IMR-90 (cell line): ENCODE measurements around the gene APC. TPM values are rescaled to one million over a fixed set of nuclear protein-coding genes. Genes with fewer than 3 reads are reported as not detected.

Source experiments
- ATAC-seq: fragments of 200-7000 bp; cut with Tn5 transposase; 2 replicates; pipeline ENCODE4 v1.9.1; 2020; ENCODE audit warnings: low read depth, mild to moderate bottlenecking, moderate library complexity
- BruUV-seq: library from RNA; stranded (reverse); fragments of 400-500 nt; replicated peaks from 2 replicates; lab custom pipeline; 2021; lab: Mats Ljungman, UMichigan
- CTCF ChIA-PET: fragments of 300-600 bp; formaldehyde crosslinking; extraction: SDS; loops from one replicate; lab custom pipeline; 2021; ENCODE audit warnings: antibody characterized with exemption; lab: Yijun Ruan, JAX
- POLR2A ChIA-PET: fragments of 300-600 bp; sonication (Branson Sonifier 250); formaldehyde crosslinking; loops from one replicate; lab custom pipeline; 2022; ENCODE audit warnings: antibody characterized with exemption; ENCODE audit not compliant: unreplicated experiment; lab: Charles Lee
- DNase-seq: peaks from one replicate; pipeline ENCODE4 v3.0.0; 2013
- H2AFZ ChIP-seq: replicated peaks from 2 replicates; pipeline ENCODE3; 2013; ENCODE audit warnings: low read length, mild to moderate bottlenecking; ENCODE audit not compliant: poor library complexity
- H2AK5ac ChIP-seq: 2 replicates; pipeline ENCODE4 v1.6.1; 2013; ENCODE audit warnings: low read depth, low read length, inconsistent platforms
- H2AK9ac ChIP-seq: replicated peaks from 2 replicates; pipeline ENCODE3; 2013; ENCODE audit warnings: mild to moderate bottlenecking, low read depth, low read length, moderate library complexity; ENCODE audit not compliant: poor library complexity
- H2BK120ac ChIP-seq: 2 replicates; pipeline ENCODE4 v1.6.1; 2013; ENCODE audit warnings: low read depth, low read length, inconsistent platforms
- H2BK15ac ChIP-seq: 3 replicates; pipeline ENCODE4 v1.6.1; 2013; ENCODE audit warnings: low read depth, low read length, inconsistent platforms
- H2BK20ac ChIP-seq: 2 replicates; pipeline ENCODE4 v1.6.1; 2013; ENCODE audit warnings: low read depth, mild to moderate bottlenecking, inconsistent platforms, low read length, moderate library complexity
- H2BK5ac ChIP-seq: 2 replicates; pipeline ENCODE4 v1.6.1; 2013; ENCODE audit warnings: mild to moderate bottlenecking, low read depth, low read length, inconsistent platforms; ENCODE audit not compliant: poor library complexity, severe bottlenecking
- H3K14ac ChIP-seq: replicated peaks from 2 replicates; pipeline ENCODE4 v1.6.1; 2013; ENCODE audit warnings: low read depth, low read length, inconsistent platforms
- H3K18ac ChIP-seq: 2 replicates; pipeline ENCODE4 v1.6.1; 2013; ENCODE audit warnings: low read depth, low read length, control low read depth
- H3K23ac ChIP-seq: 2 replicates; pipeline ENCODE4 v1.6.1; 2013; ENCODE audit warnings: low read depth, low read length, inconsistent platforms
- H3K27ac ChIP-seq: 2 replicates; pipeline ENCODE4 v1.5.1; 2013; ENCODE audit warnings: mild to moderate bottlenecking, control low read depth, low read length; ENCODE audit not compliant: insufficient read depth
- H3K27me3 ChIP-seq: 2 replicates; pipeline ENCODE4 v1.6.1; 2013; ENCODE audit warnings: low read length; ENCODE audit not compliant: control insufficient read depth, insufficient read depth
- H3K36me3 ChIP-seq: 2 replicates; pipeline ENCODE4 v1.6.1; 2013; ENCODE audit warnings: low read length, mixed read lengths; ENCODE audit not compliant: control insufficient read depth, insufficient read depth
- H3K4ac ChIP-seq: 2 replicates; pipeline ENCODE4 v1.6.1; 2013; ENCODE audit warnings: low read depth, low read length, inconsistent platforms
- H3K4me1 ChIP-seq: 2 replicates; pipeline ENCODE4 v1.6.1; 2013; ENCODE audit warnings: low read length, mixed read lengths; ENCODE audit not compliant: control insufficient read depth, insufficient read depth
- H3K4me2 ChIP-seq: 2 replicates; pipeline ENCODE4 v1.6.1; 2013; ENCODE audit warnings: low read depth, mild to moderate bottlenecking, control low read depth, low read length, moderate library complexity
- H3K4me3 ChIP-seq: 2 replicates; pipeline ENCODE4 v1.5.1; 2013; ENCODE audit warnings: low read depth, mild to moderate bottlenecking, control low read depth, low read length, moderate library complexity; ENCODE audit not compliant: insufficient read depth
- H3K56ac ChIP-seq: 2 replicates; pipeline ENCODE4 v1.6.1; 2013; ENCODE audit warnings: low read length, inconsistent platforms; ENCODE audit not compliant: insufficient read depth; ENCODE audit errors: extremely low read depth
- H3K79me1 ChIP-seq, 2 experiments: 2 replicates each; pipeline ENCODE4 v1.6.1; 2013; ENCODE audit warnings: low read length in 2 of 2, inconsistent platforms in 1 of 2, low read depth in 1 of 2
- H3K9ac ChIP-seq: 2 replicates; pipeline ENCODE4 v1.6.1; 2013; ENCODE audit warnings: low read depth, low read length, control low read depth
- H3K9me1 ChIP-seq: 2 replicates; pipeline ENCODE4 v1.6.1; 2013; ENCODE audit warnings: low read length, inconsistent platforms; ENCODE audit not compliant: insufficient read depth
- H3K9me3 ChIP-seq: 2 replicates; pipeline ENCODE4 v1.6.1; 2013; ENCODE audit warnings: low read length; ENCODE audit not compliant: control insufficient read depth, insufficient read depth
- H4K20me1 ChIP-seq: 2 replicates; pipeline ENCODE4 v1.6.1; 2013; ENCODE audit warnings: low read length, inconsistent platforms; ENCODE audit not compliant: insufficient read depth
- H4K5ac ChIP-seq: 2 replicates; pipeline ENCODE4 v1.6.1; 2013; ENCODE audit warnings: mild to moderate bottlenecking, low read depth, low read length, control low read depth
- H4K8ac ChIP-seq, 2 experiments: 2 replicates each; pipeline ENCODE4 v1.6.1; 2013; ENCODE audit warnings: low read depth in 2 of 2, low read length in 2 of 2, control low read depth in 1 of 2, inconsistent platforms in 1 of 2
- H4K91ac ChIP-seq: 2 replicates; pipeline ENCODE4 v1.6.1; 2013; ENCODE audit warnings: low read depth, low read length, inconsistent platforms; ENCODE audit not compliant: insufficient read depth
- CEBPB ChIP-seq: IDR thresholded peaks from 2 replicates; pipeline ENCODE4 v1.6.1; 2012; ENCODE audit warnings: low read depth, low read length, improper control_type of control experiment
- CHD1 ChIP-seq: IDR thresholded peaks from 2 replicates; pipeline ENCODE4 v1.6.1; 2012; ENCODE audit warnings: low read depth, low read length, improper control_type of control experiment
- CTCF ChIP-seq: conservative IDR thresholded peaks from 2 replicates; pipeline ENCODE4 v1.5.1; 2012; ENCODE audit warnings: mild to moderate bottlenecking, low read depth, low read length, improper control_type of control experiment
- FOS ChIP-seq: fragments of 150-350 bp; IDR thresholded peaks from 2 replicates; pipeline ENCODE4 v1.6.1; 2016; ENCODE audit warnings: low read depth, low read length
- MAZ ChIP-seq: IDR thresholded peaks from 2 replicates; pipeline ENCODE4 v1.6.1; 2012; ENCODE audit warnings: low read depth, mild to moderate bottlenecking, low read length, improper control_type of control experiment, moderate library complexity, borderline replicate concordance
- NFE2L2 ChIP-seq: fragments of 150-350 bp; IDR thresholded peaks from 2 replicates; pipeline ENCODE4 v1.6.1; 2016; ENCODE audit warnings: low read depth, mild to moderate bottlenecking, low read length
- POLR2A ChIP-seq: IDR thresholded peaks from 2 replicates; pipeline ENCODE4 v1.6.1; 2012; ENCODE audit warnings: mild to moderate bottlenecking, low read depth, low read length
- RAD21 ChIP-seq: IDR thresholded peaks from 2 replicates; pipeline ENCODE4 v1.6.1; 2012; ENCODE audit warnings: low read length, improper control_type of control experiment
- RCOR1 ChIP-seq: IDR thresholded peaks from 2 replicates; pipeline ENCODE4 v1.6.1; 2012; ENCODE audit warnings: mild to moderate bottlenecking, low read length, improper control_type of control experiment; ENCODE audit not compliant: insufficient replicate concordance
- RFX5 ChIP-seq: IDR thresholded peaks from 2 replicates; pipeline ENCODE4 v1.8.0; 2012; ENCODE audit warnings: low read depth, mild to moderate bottlenecking, low read length, moderate library complexity
- SMC3 ChIP-seq: fragments of 150-350 bp; IDR thresholded peaks from 2 replicates; pipeline ENCODE4 v1.6.1; 2016; ENCODE audit warnings: low read depth, mild to moderate bottlenecking, antibody characterized with exemption, low read length, moderate library complexity
- whole genome bisulfite sequencing, 2 experiments: methylation state at CpG; one replicate each; pipeline versions ENCODE4 v1.1.5 to v1.1.7; 2013; ENCODE audit warnings: missing lambda C conversion rate in 2 of 2; ENCODE audit not compliant: insufficient read length in 1 of 2; ENCODE audit errors: extremely low coverage in 2 of 2; 5-methylcytosine and 5-hydroxymethylcytosine counted together
- dilution Hi-C: fragments of 300-500 bp; cut with HindIII; formaldehyde crosslinking; loops from one replicate; pipeline ENCODE4 v1.14.3; 2018; ENCODE audit warnings: low sequenced_read_pairs; ENCODE audit not compliant: unreplicated experiment
- in situ Hi-C: fragments of 300-500 bp; cut with MboI; formaldehyde crosslinking; loops from 3 replicates; pipeline ENCODE4 v1.14.3; 2019; ENCODE audit warnings: low sequenced_read_pairs, inconsistent platforms, mixed read lengths
- intact Hi-C: fragments of 100-400 bp; cut with micrococcal nuclease; formaldehyde crosslinking; loops from 2 replicates; pipeline ENCODE4 v1.10.0; 2022
- polyA plus RNA-seq, 3 experiments: library from polyadenylated mRNA; depleted of rRNA; stranded (reverse); fragments of >200 nt; gene quantifications; 2 replicates each; pipeline ENCODE4 v1.2.3, GENCODE V29; 2012; ENCODE audit warnings: low replicate concordance in 1 of 3
- total RNA-seq: library from RNA; depleted of rRNA; stranded (reverse); fragments of >200 nt; gene quantifications from 2 replicates; pipeline ENCODE4 v1.2.3, GENCODE V29; 2012
- TF ChIP-seq, protein P1 (sequence below): fragments of 150-350 bp; IDR thresholded peaks from 2 replicates; pipeline ENCODE4 v1.6.1; 2017; ENCODE audit warnings: mild to moderate bottlenecking, antibody characterized with exemption, low read length, low read depth

The APC gene
- total and polyA plus RNA-seq, 2 of the 4 experiments (the other 2 are of a cell fraction) = 7.3 to 58.4 TPM

- intact Hi-C loops (loop anchor here (10.0 kb wide), 1 partner anchor 150 kb away; no protein-coding TSS in a partner anchor), dilution Hi-C loops (no loop called here), in situ Hi-C loops (no loop called here)
- no peak overlapping the region for H2BK120ac ChIP-seq
- no peak overlapping the region for H3K9ac ChIP-seq
- no peaks in the 10 kb centered on the region for H4K20me1 ChIP-seq
- no peak overlapping the region for H3K14ac ChIP-seq
- no peak overlapping the region for H3K56ac ChIP-seq
- no peak overlapping the region for H3K18ac ChIP-seq
- no peak overlapping the region for H3K4me3 ChIP-seq
- H3K27ac ChIP-seq = no peak overlapping the region
- peaks cover 4% of the 10 kb centered on the region for H3K27me3 ChIP-seq
- H3K9me3 ChIP-seq = peaks cover 2% of the 10 kb centered on the region; the same call in 1 of the 2 replicates
- H3K4me2 ChIP-seq = no peak overlapping the region
- DNase-seq (no peak), ATAC-seq (no peak)
- no peaks in the 10 kb centered on the region for H3K79me1 ChIP-seq
- CTCF ChIA-PET = interaction anchor here (0.6 to 0.7 kb wide), 2 partner anchors 31 to 221 kb away, joined by 3 read pairs; no protein-coding TSS in a partner anchor
- H2AK9ac ChIP-seq = no peak overlapping the region
- H3K4me1 ChIP-seq = no peaks in the 10 kb centered on the region
- no peak overlapping the region for H4K8ac ChIP-seq
- H2BK15ac ChIP-seq = no peak overlapping the region
- H2BK20ac ChIP-seq = no peak overlapping the region
- H4K5ac ChIP-seq = no peak overlapping the region
- H3K23ac ChIP-seq = no peak overlapping the region
- no CpG with 5 or more reads among the region's 1 CpG for WGBS, 2 experiments
- no peak overlapping the region for H3K4ac ChIP-seq
- H3K36me3 ChIP-seq = no peaks in the 10 kb centered on the region
- POLR2A ChIA-PET = no interaction called here
- TF ChIP-seq RFX5 = no peak
- TF ChIP-seq CHD1 = no peak
- TF ChIP-seq RAD21 = no peak
- TF ChIP-seq CEBPB = no peak
- TF ChIP-seq CTCF = no peak
- no peak for TF ChIP-seq FOS
- TF ChIP-seq RCOR1 = no peak
- TF ChIP-seq NFE2L2 = no peak
- no peak for TF ChIP-seq POLR2A
- no peak for TF ChIP-seq SMC3
- TF ChIP-seq MAZ = no peak
- TF ChIP-seq, protein P1, sequence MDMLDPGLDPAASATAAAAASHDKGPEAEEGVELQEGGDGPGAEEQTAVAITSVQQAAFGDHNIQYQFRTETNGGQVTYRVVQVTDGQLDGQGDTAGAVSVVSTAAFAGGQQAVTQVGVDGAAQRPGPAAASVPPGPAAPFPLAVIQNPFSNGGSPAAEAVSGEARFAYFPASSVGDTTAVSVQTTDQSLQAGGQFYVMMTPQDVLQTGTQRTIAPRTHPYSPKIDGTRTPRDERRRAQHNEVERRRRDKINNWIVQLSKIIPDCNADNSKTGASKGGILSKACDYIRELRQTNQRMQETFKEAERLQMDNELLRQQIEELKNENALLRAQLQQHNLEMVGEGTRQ = no peak
- H4K91ac ChIP-seq = no peak overlapping the region
- no peak overlapping the region for H2AFZ ChIP-seq
- no peaks in the 10 kb centered on the region for H3K9me1 ChIP-seq
- BruUV-seq = no TSS peak
- H2AK5ac ChIP-seq = no peak overlapping the region
- H2BK5ac ChIP-seq = no peak overlapping the region
Measured at GRCh38 chr5:112854651-112855050, 117.0 kb downstream of the APC start.
